GM18873 (cell line): ENCODE results near the gene CCDC196.
A peak's percentile ranks its signal among the peaks of the same experiment; 100 is the strongest.
"Not testable (repeated sequence)": the region's sequence is repeated elsewhere in the genome, so short reads cannot be mapped to it uniquely, and the experiment has no call there.

ENCODE experiments used
- ATAC-seq: cut with Tn5 transposase; IDR thresholded peaks from one replicate; pipeline ENCODE4 v1.9.1; 2021; ENCODE audit warnings: mild to moderate bottlenecking, moderate library complexity, moderate number of reproducible peaks; ENCODE audit not compliant: unreplicated experiment, low FRiP score

CCDC196 gene

GRCh38 chr14:66493750-66494149 lies 7.6 kb downstream of the CCDC196 start:
- no peak for ATAC-seq

GRCh38 chr14:66495218-66496098 lies 9.3 kb downstream of the CCDC196 start:
- ATAC-seq, result peak; percentile 71

DNA sequence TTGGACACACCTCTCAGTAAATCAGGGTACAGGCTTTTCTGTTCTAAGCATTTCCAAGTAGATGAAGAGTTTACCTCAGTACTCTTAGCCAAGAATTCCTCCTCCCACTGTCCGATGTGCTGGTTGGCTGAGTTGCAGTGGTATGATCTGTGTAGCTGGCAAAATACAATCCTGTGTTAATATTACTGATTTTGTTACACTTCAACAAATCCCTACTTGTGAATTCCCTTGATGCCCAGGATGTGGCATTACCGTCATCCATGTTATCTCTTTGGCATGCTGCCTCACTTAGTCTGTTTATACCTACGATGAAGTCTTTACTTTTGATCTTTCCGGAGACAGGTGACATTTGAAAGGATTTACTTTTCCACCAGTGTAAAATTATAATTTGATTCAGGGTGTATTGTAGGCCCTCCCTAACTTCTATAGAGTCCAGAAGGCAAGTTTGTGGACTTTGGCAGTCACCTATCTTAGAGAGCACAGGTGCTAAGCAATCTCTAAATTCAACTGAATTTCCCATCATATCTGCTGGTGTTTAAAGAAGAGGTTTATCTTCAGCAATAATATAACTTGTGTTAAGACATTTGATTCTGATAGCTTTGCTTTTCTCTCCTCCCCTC lies 10.1 kb downstream of the CCDC196 start:
- no peak for ATAC-seq

GRCh38 chr14:66496911-66497310 lies 10.7 kb downstream of the CCDC196 start:
- ATAC-seq, result no peak

GRCh38 chr14:66498311-66498710 lies 12.1 kb downstream of the CCDC196 start:
- no peak for ATAC-seq

GRCh38 chr14:66501592-66501991 lies 15.4 kb downstream of the CCDC196 start:
- ATAC-seq, result no peak

DNA sequence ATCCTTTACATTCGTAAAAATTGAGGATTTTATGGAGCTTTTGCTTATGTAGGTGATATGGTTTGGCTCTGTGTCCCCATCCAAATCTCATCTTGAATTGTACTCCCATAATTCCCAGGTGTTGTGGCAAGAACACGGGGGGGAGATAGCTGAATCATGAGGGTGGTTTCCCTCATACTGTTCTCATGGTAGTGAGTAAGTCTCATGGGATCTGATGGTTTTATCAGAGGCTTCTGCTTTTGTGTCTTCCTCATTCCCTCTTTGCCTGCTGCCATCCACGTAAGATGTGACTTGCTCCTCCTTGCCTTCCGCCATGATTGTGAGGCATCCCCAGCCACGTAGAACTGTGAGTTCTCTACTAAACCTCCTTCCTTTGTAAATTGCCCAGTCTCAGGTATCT lies 16.7 kb downstream of the CCDC196 start:
- not testable (repeated sequence) for ATAC-seq

DNA sequence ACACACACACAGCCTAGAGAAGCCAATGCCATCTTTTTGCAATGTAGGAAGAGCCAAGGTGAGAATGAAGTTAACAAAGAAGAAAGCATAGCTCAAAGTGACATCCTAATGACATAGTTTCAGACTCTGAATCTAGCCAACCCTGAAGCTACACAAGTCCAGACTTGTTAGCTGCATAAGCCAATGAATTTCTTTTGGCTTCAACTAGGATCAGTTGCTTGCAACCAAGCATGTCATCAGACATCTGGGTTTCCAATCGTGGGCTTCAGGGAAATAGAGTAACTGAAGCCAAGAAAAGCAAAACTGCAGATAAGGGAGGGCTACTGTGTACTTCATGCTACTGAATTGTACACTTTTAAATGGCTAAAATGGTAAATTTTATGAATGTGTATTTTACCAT lies 17.4 kb downstream of the CCDC196 start:
- ATAC-seq, result no peak

DNA sequence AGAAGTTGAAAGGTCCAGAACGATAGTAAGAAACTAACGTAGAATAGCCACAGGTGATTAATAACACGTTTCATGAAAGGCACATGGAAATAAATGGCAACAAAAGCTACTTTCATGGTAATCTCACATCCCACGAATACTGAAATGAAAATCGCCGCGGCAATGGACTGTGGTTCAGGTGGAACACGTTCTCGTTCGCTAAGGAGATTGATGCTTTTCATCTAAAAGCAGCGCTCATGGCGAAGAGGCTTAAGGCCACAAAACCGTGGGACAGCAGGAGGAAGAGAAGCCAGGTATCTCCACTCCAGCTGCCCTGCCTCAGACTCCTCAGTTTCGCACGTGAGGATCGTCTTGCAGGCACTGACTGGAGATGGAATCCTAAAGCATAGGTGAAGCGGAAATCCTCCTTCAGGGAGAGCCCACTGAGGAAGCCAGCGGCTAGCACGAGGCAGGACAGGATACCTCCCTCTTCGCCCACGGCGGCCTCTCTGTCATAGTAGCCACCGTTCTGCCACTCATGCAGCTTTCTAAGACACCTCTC lies 21.1 kb downstream of the CCDC196 start:
- ATAC-seq, result peak; percentile 16

- peak; percentile 78 for ATAC-seq
Measured at GRCh38 chr14:66507722-66508546, 21.8 kb downstream of the CCDC196 start, which contains the start of gene GPHN. TSS of gene GPHN (plus strand) at chr14:66508147.

- no peak for ATAC-seq
Measured at GRCh38 chr14:66508547-66508845, 22.3 kb downstream of the CCDC196 start.

GRCh38 chr14:66508846-66509621 lies 22.9 kb downstream of the CCDC196 start:
- ATAC-seq, result no peak

DNA sequence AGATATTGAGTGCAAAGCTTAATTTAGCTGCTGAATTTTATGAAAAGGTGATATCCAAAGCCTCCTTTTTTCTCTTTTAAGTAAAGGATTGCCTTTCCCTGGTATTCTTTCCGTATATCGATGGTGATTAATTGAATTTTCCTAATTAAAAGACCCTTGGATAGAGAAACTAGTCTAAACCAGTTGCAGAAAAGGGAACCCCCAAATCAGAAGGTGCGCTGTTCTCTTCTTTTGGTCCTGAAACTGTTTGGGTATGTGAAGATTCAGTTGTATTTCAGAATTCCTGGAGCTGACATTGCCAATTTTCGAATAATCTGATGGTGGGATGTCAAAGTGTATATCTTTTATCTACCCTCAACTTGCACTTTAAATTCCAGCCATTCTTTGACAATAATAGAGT lies 23.7 kb downstream of the CCDC196 start:
- ATAC-seq, result no peak

DNA sequence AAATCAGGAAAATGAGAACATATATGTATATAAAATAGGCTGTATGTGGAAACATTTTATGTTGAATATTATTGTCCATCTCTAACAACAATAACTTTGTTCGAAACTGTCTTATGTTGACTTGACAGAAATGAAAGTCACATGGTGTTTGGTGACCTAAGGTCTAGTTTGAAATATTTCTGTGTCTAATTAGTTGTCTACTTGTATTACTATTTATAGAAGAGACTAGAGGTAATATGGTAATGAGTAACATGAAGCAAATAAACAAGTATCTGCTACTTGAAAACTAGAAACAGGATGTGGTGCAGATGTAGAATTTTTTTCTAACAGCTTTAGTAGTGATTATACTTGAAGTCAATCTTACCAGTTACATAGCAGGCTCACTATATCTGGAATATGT lies 25.7 kb downstream of the CCDC196 start:
- no peak for ATAC-seq

DNA sequence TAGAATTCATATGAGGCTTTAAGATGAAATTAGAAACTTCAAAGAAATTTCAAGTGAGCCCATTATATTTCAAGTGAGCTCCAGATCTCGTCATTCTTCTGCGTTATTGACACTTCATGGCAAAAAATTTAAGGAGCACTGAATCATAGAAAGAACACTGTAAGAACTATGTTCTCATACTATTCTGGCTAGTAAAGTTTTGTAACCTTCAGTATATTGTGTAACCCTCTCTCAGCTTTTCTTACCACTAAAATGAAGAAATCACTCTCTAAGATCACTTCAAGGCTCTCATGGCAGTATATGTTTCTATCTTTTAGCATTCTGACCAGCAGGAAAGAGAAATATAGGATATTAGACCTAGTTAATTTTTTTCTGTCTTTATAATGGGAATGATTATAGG lies 28.0 kb downstream of the CCDC196 start:
- ATAC-seq, result no peak

- ATAC-seq, result no peak
Measured at GRCh38 chr14:66530526-66530925, 44.4 kb downstream of the CCDC196 start.

DNA sequence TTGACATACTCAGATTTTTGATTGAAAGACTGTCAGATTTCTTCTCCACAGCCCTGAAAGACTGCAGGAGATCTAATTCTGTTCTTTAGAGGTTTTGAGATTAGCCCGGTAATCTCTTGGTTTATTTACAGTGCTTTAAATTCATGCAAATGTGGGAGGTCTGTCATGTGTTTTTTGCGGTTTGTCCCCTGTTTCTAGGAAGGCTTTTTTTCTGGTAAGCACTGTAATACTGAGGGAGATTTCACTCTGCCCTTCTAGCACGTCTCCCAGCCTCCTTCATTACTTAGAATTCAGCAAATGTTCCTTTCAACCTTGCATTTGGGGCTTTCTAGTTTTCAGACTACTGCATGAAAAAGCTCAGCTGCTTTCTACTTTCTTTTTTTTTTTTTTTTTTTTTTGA lies 52.9 kb downstream of the CCDC196 start:
- ATAC-seq, result no peak

- ATAC-seq, result no peak
Measured at GRCh38 chr14:66540038-66540437, 53.9 kb downstream of the CCDC196 start.

DNA sequence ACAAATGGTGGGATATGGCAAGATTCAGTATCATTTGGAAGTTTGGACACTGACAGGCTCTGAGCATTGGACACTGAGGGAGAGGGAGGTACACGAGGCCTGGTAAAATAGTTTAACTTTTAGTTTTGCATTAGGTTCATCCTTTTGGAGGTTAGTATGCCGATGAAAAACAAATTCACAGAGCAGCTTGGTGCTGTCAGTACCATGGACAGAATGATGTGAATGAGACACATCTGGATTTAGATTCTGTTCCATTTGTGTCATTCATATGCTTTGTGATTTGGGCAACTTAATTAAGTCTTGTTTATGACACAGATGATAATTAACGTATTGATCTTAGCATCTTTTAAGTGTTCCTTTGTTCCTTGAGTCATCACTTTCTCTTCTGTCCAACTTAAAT lies 55.5 kb downstream of the CCDC196 start:
- ATAC-seq, result no peak

GRCh38 chr14:66543996-66544395 lies 57.8 kb downstream of the CCDC196 start:
- ATAC-seq, result no peak
